Esophagus squamous epithelium (tissue), 5 donors: ENCODE results near the gene ANO3. TPM values are rescaled to one million over a fixed set of nuclear protein-coding genes. Genes with fewer than 3 reads are reported as not detected.

Experiments used
- DNase-seq: peaks from one replicate; lab custom pipeline; 2025; lab: John Stamatoyannopoulos, UW
- H3K27ac ChIP-seq, 4 donors: fragments of 200-600 bp; sonication (generic); one replicate each; pipeline ENCODE4 v1.5.1; 2016 to 2019; ENCODE audit warnings: mild to moderate bottlenecking in 1 of 4
- H3K27me3 ChIP-seq, 4 donors: fragments of 200-600 bp; sonication (generic); 1 replicate in 3 of 4; 2 replicates in 1 of 4; pipeline versions ENCODE4 v1.5.1 to v1.6.0; 2017 to 2021; ENCODE audit warnings: antibody characterized with exemption in 1 of 4
- H3K36me3 ChIP-seq, 3 donors: fragments of 200-600 bp; sonication (generic); one replicate each; pipeline ENCODE4 v1.5.1; 2016 to 2019
- H3K4me1 ChIP-seq, 3 donors: fragments of 200-600 bp; sonication (generic); one replicate each; pipeline ENCODE4 v1.5.1; 2017 to 2019
- H3K4me3 ChIP-seq, 4 donors: fragments of 200-600 bp; sonication (generic); 1 replicate in 3 of 4; 2 replicates in 1 of 4; pipeline ENCODE4 v1.5.1; 2016 to 2019; ENCODE audit warnings: mild to moderate bottlenecking in 2 of 4, moderate library complexity in 1 of 4
- H3K9me3 ChIP-seq, 3 donors: fragments of 200-600 bp; sonication (generic); one replicate each; pipeline ENCODE4 v1.5.1; 2016 to 2019
- CTCF ChIP-seq, 6 experiments: fragments of 450-650 bp in 4 of 6; fragments of 200-600 bp in 2 of 6; sonication (generic) in 2 of 6; IDR thresholded peaks; one replicate each; pipeline ENCODE4 v1.5.1; 2016 to 2019; ENCODE audit warnings: antibody characterized with exemption in 6 of 6, mild to moderate bottlenecking in 4 of 6, moderate library complexity in 4 of 6
- POLR2A ChIP-seq, 4 donors: fragments of 450-650 bp; IDR thresholded peaks; one replicate each; pipeline ENCODE4 v1.6.1; 2017; ENCODE audit warnings: antibody characterized with exemption in 4 of 4, mild to moderate bottlenecking in 4 of 4, moderate library complexity in 3 of 4
- WGBS, 2 donors: methylation state at CpG; one replicate each; pipeline ENCODE4 v1.1.5; 2018; 5-methylcytosine and 5-hydroxymethylcytosine counted together
- intact Hi-C: fragments of 100-400 bp; cut with DNase I; formaldehyde crosslinking; loops from one replicate; pipeline ENCODE4 v1.15.0; 2022
- total RNA-seq, 4 donors: library from RNA; depleted of rRNA; stranded (reverse); fragments of >200 nt; gene quantifications; one replicate each; pipeline ENCODE4 v1.1.0, GENCODE V29; 2016
- donor health status: DM: yes; HTN: yes; CAD: no.

Gene ANO3
- total RNA-seq, 4 donors from 2014 or later, result not detected

- Histone ChIP-seq H3K36me3 (no peaks in the 10 kb centered on the region), H3K4me1 (no peaks in the 10 kb centered on the region), H3K27me3 (no peaks in the 10 kb centered on the region), H3K4me3 (no peak overlapping the region), H3K27ac (no peak overlapping the region), H3K9me3 (no peaks in the 10 kb centered on the region)
- 61 to 68% methylated on average over 2 of the region's 2 CpGs for whole genome bisulfite sequencing, 2 donors
- no peak for TF ChIP-seq POLR2A (IDR thresholded peaks at IDR 0.05)
- TF ChIP-seq CTCF (IDR thresholded peaks at IDR 0.05), result no peak
- no peak for DNase-seq
- intact Hi-C loops, result no loop called here
Measured at GRCh38 chr11:26553182-26553581, 221.3 kb downstream of the ANO3 start.

GRCh38 chr11:26554455-26554854 lies 222.5 kb downstream of the ANO3 start:
- H3K36me3 ChIP-seq, result no peaks in the 10 kb centered on the region
- intact Hi-C loops, result no loop called here
- H3K9me3 ChIP-seq, result no peaks in the 10 kb centered on the region
- TF ChIP-seq CTCF (IDR thresholded peaks at IDR 0.05) (no peak), POLR2A (IDR thresholded peaks at IDR 0.05) (no peak)
- WGBS, 2 donors, result 86 to 87% methylated on average over 5 of the region's 5 CpGs
- H3K4me3 ChIP-seq, result no peak overlapping the region
- no peaks in the 10 kb centered on the region for H3K4me1 ChIP-seq
- DNase-seq, result no peak
- no peak overlapping the region for H3K27ac ChIP-seq
- no peaks in the 10 kb centered on the region for H3K27me3 ChIP-seq

GRCh38 chr11:26556582-26556981 lies 224.7 kb downstream of the ANO3 start:
- TF ChIP-seq CTCF (IDR thresholded peaks at IDR 0.05) (no peak), POLR2A (IDR thresholded peaks at IDR 0.05) (no peak)
- Histone ChIP-seq H3K9me3 (no peaks in the 10 kb centered on the region), H3K4me3 (no peak overlapping the region), H3K4me1 (no peaks in the 10 kb centered on the region), H3K36me3 (no peaks in the 10 kb centered on the region), H3K27me3 (no peaks in the 10 kb centered on the region), H3K27ac (no peak overlapping the region)
- intact Hi-C loops, result no loop called here
- 71 to 75% methylated on average over 1 of the region's 1 CpG for WGBS, 2 donors
- no peak for DNase-seq

GRCh38 chr11:26557666-26558065 lies 225.7 kb downstream of the ANO3 start:
- Histone ChIP-seq H3K4me3 (no peak overlapping the region), H3K27me3 (no peaks in the 10 kb centered on the region), H3K27ac (no peak overlapping the region), H3K36me3 (no peaks in the 10 kb centered on the region), H3K9me3 (no peaks in the 10 kb centered on the region), H3K4me1 (no peaks in the 10 kb centered on the region)
- WGBS, 2 donors, result 48 to 50% methylated on average over 3 of the region's 3 CpGs
- DNase-seq, result no peak
- TF ChIP-seq CTCF (IDR thresholded peaks at IDR 0.05) (no peak), POLR2A (IDR thresholded peaks at IDR 0.05) (no peak)
- intact Hi-C loops, result no loop called here

- WGBS, 2 donors, result 65 to 69% methylated on average over 4 of the region's 4 CpGs
- DNase-seq, result no peak
- H3K4me1 ChIP-seq, result no peaks in the 10 kb centered on the region
- H3K36me3 ChIP-seq, result no peaks in the 10 kb centered on the region
- H3K9me3 ChIP-seq, result no peaks in the 10 kb centered on the region
- intact Hi-C loops, result no loop called here
- H3K27ac ChIP-seq, result no peak overlapping the region
- no peak overlapping the region for H3K4me3 ChIP-seq
- no peaks in the 10 kb centered on the region for H3K27me3 ChIP-seq
- no peak for TF ChIP-seq CTCF (IDR thresholded peaks at IDR 0.05)
- no peak for TF ChIP-seq POLR2A (IDR thresholded peaks at IDR 0.05)
Measured at GRCh38 chr11:26558190-26558589, 226.3 kb downstream of the ANO3 start.
